HepG2 (cell line): ENCODE data around the gene FDXACB1. TPM values are rescaled to one million over a fixed set of nuclear protein-coding genes. Genes with fewer than 3 reads are reported as not detected.

ENCODE experiments used
- CCDC6 ChIP-seq: sonication (generic); formaldehyde crosslinking; IDR thresholded peaks from 2 replicates; pipeline ENCODE4 v1.8.1; 2022; ENCODE audit warnings: mild to moderate bottlenecking, missing genetic modification reagents, moderate library complexity
- CEBPG ChIP-seq: IDR thresholded peaks from 2 replicates; pipeline ENCODE4 v1.6.1; 2016
- EHMT2 ChIP-seq: fragments of 200-600 bp; sonication (generic); IDR thresholded peaks from 2 replicates; pipeline ENCODE4 v1.7.0; 2017; ENCODE audit warnings: antibody characterized with exemption, low read depth, low read length, borderline replicate concordance
- FOXM1 ChIP-seq: sonication (generic); formaldehyde crosslinking; IDR thresholded peaks from 2 replicates; pipeline ENCODE4 v1.5.0; 2020; ENCODE audit warnings: missing genetic modification reagents
- HIVEP1 ChIP-seq: sonication (generic); formaldehyde crosslinking; IDR thresholded peaks from 2 replicates; pipeline ENCODE4 v1.4.0; 2020; ENCODE audit warnings: mild to moderate bottlenecking, missing genetic modification reagents
- IKZF4 ChIP-seq: sonication (generic); formaldehyde crosslinking; IDR thresholded peaks from 2 replicates; pipeline ENCODE4 v1.5.1; 2020; ENCODE audit warnings: borderline replicate concordance, mild to moderate bottlenecking, low read depth, missing genetic modification reagents; ENCODE audit errors: not compliant biosample characterization
- KDM2A ChIP-seq: sonication (generic); formaldehyde crosslinking; IDR thresholded peaks from 2 replicates; pipeline ENCODE4 v1.4.0; 2020; ENCODE audit warnings: low read depth, missing genetic modification reagents, borderline replicate concordance
- MED8 ChIP-seq: sonication (generic); formaldehyde crosslinking; IDR thresholded peaks from 2 replicates; pipeline ENCODE4 v1.8.1; 2023; ENCODE audit warnings: mild to moderate bottlenecking, missing genetic modification reagents; ENCODE audit not compliant: insufficient replicate concordance
- NFE2L1 ChIP-seq: sonication (generic); formaldehyde crosslinking; IDR thresholded peaks from 2 replicates; pipeline ENCODE4 v1.4.0; 2020; ENCODE audit warnings: missing genetic modification reagents, mild to moderate bottlenecking, borderline replicate concordance
- NR2C2 ChIP-seq: sonication (generic); formaldehyde crosslinking; IDR thresholded peaks from 2 replicates; pipeline ENCODE4 v1.4.0; 2020; ENCODE audit warnings: missing genetic modification reagents, mild to moderate bottlenecking, moderate library complexity, borderline replicate concordance
- PAF1 ChIP-seq: IDR thresholded peaks from 2 replicates; pipeline ENCODE4 v1.6.1; 2016; ENCODE audit warnings: missing genetic modification reagents, missing compliant biosample characterization
- SALL1 ChIP-seq: sonication (generic); formaldehyde crosslinking; IDR thresholded peaks from 2 replicates; pipeline ENCODE4 v1.8.0; 2022; ENCODE audit warnings: mild to moderate bottlenecking, missing genetic modification reagents
- SMAD3 ChIP-seq: sonication (generic); formaldehyde crosslinking; IDR thresholded peaks from 2 replicates; pipeline ENCODE4 v1.4.0; 2020; ENCODE audit warnings: missing genetic modification reagents
- SP4 ChIP-seq: sonication (generic); formaldehyde crosslinking; IDR thresholded peaks from 2 replicates; pipeline ENCODE4 v1.8.1; 2023; ENCODE audit warnings: mild to moderate bottlenecking, missing genetic modification reagents
- SSRP1 ChIP-seq: IDR thresholded peaks from 2 replicates; pipeline ENCODE4 v1.6.1; 2016; ENCODE audit warnings: control low read depth
- U2AF2 ChIP-seq: fragments of 200-400 bp; formaldehyde crosslinking; IDR thresholded peaks from 2 replicates; pipeline ENCODE4 v1.6.1; 2017; ENCODE audit warnings: low read depth, mild to moderate bottlenecking, low read length
- ZNF44 ChIP-seq: sonication (generic); formaldehyde crosslinking; IDR thresholded peaks from 2 replicates; pipeline ENCODE4 v1.5.1; 2020; ENCODE audit warnings: mild to moderate bottlenecking, missing genetic modification reagents
- ZNF484 ChIP-seq: sonication (generic); formaldehyde crosslinking; IDR thresholded peaks from 2 replicates; pipeline ENCODE4 v1.5.1; 2020; ENCODE audit warnings: mild to moderate bottlenecking, low read depth, missing genetic modification reagents, borderline replicate concordance
- ZNF607 ChIP-seq: sonication (generic); formaldehyde crosslinking; IDR thresholded peaks from 2 replicates; pipeline ENCODE4 v1.5.1; 2020; ENCODE audit warnings: missing genetic modification reagents, mild to moderate bottlenecking, borderline replicate concordance
- ZNF644 ChIP-seq: IDR thresholded peaks from 2 replicates; pipeline ENCODE4 v1.6.1; 2016; ENCODE audit warnings: low read depth
- ZNF670 ChIP-seq: sonication (generic); formaldehyde crosslinking; IDR thresholded peaks from 2 replicates; pipeline ENCODE4 v1.8.0; 2022; ENCODE audit warnings: mild to moderate bottlenecking, missing genetic modification reagents, borderline replicate concordance
- ZSCAN20 ChIP-seq: sonication (generic); formaldehyde crosslinking; IDR thresholded peaks from 2 replicates; pipeline ENCODE4 v1.4.0; 2020; ENCODE audit warnings: missing genetic modification reagents, mild to moderate bottlenecking, borderline replicate concordance
- polyA plus RNA-seq, 8 experiments: library from polyadenylated mRNA; depleted of rRNA in 3 of 8; stranded (reverse) in 7 of 8; unstranded in 1 of 8; fragments of >200 nt; fragmentation: Illumina TruSeq in 4 of 8; extraction: Trizol in 4 of 8; gene quantifications; 2 replicates each; pipeline versions ENCODE4 v1.2.1 to v1.2.3, GENCODE V29; 2011 to 2016; ENCODE audit warnings: low read depth in 4 of 8, missing spikeins in 1 of 8, mixed read lengths in 1 of 8; ENCODE audit not compliant: insufficient read depth in 1 of 8
- total RNA-seq, 5 experiments: library from RNA; depleted of rRNA; stranded (reverse); fragments of >200 nt; fragmentation: Illumina TruSeq; extraction: Trizol; gene quantifications; 2 replicates each; pipeline ENCODE4 v1.2.3, GENCODE V29; 2016; ENCODE audit warnings: low read depth in 1 of 5
- TF ChIP-seq, protein P1 (sequence below): sonication (generic); formaldehyde crosslinking; IDR thresholded peaks from 2 replicates; pipeline ENCODE4 v1.8.1; 2023; ENCODE audit warnings: mild to moderate bottlenecking, moderate library complexity, missing genetic modification reagents
- TF ChIP-seq, protein P2 (sequence below): sonication (generic); IDR thresholded peaks from 2 replicates; pipeline ENCODE4 v1.6.1; 2016; ENCODE audit warnings: low read depth, borderline replicate concordance
- TF ChIP-seq, protein P3 (sequence below): sonication (generic); formaldehyde crosslinking; IDR thresholded peaks from 2 replicates; pipeline ENCODE4 v1.8.1; 2023; ENCODE audit warnings: mild to moderate bottlenecking, inconsistent platforms, moderate library complexity, missing genetic modification reagents, borderline replicate concordance

The FDXACB1 gene
- total and polyA plus RNA-seq, 2 of the 13 experiments (the other 11 are each of a cell fraction or from before 2014, with no cell fraction given), result 1.1 to 3.4 TPM

DNA sequence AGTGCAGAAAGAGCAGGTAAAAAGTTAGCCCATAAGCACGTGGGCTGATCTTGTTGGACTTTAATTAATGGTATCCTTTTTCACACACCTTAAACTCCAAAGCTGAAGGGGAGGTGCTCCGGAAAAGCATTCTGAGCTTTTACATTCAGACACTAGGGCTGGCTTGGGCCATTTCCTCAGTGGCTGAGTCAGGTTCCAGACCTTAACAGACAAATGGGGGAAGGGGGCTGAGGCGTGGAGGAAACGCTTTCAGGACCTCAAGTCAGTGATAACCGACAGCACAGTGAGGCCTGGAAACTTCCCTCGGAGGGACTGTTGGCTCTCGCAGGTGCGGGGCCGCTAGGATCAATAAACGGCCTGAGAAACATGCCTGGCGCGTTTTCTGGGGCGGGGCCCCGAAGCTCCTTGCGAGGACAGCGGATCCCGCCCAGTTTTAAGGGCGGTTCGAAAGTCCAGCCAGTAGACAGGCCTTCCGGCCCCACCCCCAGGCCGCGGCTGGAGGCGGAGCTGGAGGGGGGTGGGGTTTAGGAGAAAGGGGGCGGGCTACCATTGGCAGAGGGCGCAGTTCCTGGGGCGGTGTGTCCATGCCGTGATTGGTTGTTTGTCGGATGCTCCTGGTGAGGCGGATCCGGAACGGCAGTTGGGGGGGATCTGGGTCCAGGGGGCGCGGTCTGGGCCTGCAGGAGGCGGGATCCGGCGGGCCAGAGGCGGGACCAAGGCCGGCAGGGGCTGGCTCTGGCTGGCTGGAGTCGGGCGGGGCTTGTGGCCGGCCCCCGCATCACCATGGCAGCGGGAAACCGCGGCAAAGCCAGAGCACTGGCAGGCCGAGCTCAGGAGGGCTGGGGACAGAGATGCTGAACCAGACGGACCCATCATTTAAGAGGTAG lies 47.8 kb upstream of the FDXACB1 start (continued):
- TF ChIP-seq, protein P1, sequence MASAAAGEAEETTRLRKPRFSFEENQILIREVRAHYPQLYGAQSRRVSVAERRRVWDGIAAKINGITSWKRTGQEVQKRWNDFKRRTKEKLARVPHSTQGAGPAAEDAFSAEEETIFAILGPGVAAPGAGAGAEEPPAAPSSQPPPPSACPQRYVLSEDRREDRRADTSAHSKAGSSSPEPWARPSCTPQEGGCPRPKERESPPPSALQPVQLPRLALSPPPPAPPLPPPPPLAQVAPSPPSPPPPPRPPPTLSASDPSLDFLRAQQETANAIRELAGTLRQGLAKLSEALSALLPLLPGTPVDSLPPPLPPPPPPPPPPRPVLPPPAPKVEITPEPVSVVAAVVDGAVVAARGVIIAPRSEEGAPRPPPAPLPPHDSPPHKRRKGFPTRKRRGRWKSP (CRISPR knock-in tag), result no peak
- TF ChIP-seq NR2C2, result no peak
- TF ChIP-seq, protein P2, sequence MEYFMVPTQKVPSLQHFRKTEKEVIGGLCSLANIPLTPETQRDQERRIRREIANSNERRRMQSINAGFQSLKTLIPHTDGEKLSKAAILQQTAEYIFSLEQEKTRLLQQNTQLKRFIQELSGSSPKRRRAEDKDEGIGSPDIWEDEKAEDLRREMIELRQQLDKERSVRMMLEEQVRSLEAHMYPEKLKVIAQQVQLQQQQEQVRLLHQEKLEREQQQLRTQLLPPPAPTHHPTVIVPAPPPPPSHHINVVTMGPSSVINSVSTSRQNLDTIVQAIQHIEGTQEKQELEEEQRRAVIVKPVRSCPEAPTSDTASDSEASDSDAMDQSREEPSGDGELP, result peak; percentile 12; the same call in 1 of the 2 replicates
- TF ChIP-seq KDM2A (CRISPR knock-in tag), result peak; percentile 83
- no peak for TF ChIP-seq ZNF670 (CRISPR knock-in tag)
- TF ChIP-seq FOXM1 (CRISPR knock-in tag), result no peak
- peak; percentile 92 for TF ChIP-seq SALL1 (CRISPR knock-in tag)
- no peak; the same call in 1 of the 2 replicates for TF ChIP-seq EHMT2
- TF ChIP-seq ZSCAN20 (CRISPR knock-in tag), result 0 out of 2 replicates have a peak, but pooled peaks have one; percentile 62
- TF ChIP-seq SP4 (CRISPR knock-in tag), result peak; percentile 88
- no peak for TF ChIP-seq SSRP1 (CRISPR knock-in tag)
- peak; percentile 71 for TF ChIP-seq CCDC6 (CRISPR knock-in tag)
- no peak for TF ChIP-seq NFE2L1 (CRISPR knock-in tag)
- TF ChIP-seq HIVEP1 (CRISPR knock-in tag), result peak; percentile 46; the same call in 1 of the 2 replicates
- TF ChIP-seq ZNF644 (CRISPR knock-in tag), result no peak
- TF ChIP-seq IKZF4, result no peak
- TF ChIP-seq SMAD3 (CRISPR knock-in tag), result peak; percentile 69; the same call in 1 of the 2 replicates
- no peak for TF ChIP-seq MED8
- 0 out of 2 replicates have a peak, but pooled peaks have one; percentile 28 for TF ChIP-seq CEBPG (CRISPR knock-in tag)
- TF ChIP-seq, protein P3, sequence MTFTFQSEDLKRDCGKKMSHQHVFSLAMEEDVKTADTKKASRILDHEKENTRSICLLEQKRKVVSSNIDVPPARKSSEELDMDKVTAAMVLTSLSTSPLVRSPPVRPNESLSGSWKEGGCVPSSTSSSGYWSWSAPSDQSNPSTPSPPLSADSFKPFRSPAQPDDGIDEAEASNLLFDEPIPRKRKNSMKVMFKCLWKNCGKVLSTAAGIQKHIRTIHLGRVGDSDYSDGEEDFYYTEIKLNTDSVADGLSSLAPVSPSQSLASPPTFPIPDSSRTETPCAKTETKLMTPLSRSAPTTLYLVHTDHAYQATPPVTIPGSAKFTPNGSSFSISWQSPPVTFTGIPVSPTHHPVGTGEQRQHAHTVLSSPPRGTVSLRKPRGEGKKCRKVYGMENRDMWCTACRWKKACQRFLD (CRISPR knock-in tag), result peak; percentile 74; the same call in 1 of the 2 replicates
- TF ChIP-seq ZNF44 (CRISPR knock-in tag), result no peak
- TF ChIP-seq ZNF607 (CRISPR knock-in tag), result peak; percentile 45; the same call in 1 of the 2 replicates
- no peak for TF ChIP-seq ZNF484 (CRISPR knock-in tag)
- TF ChIP-seq U2AF2, result no peak
- no peak for TF ChIP-seq PAF1 (CRISPR knock-in tag)
